Panc1 (cell line): ENCODE measurements around the gene OR2T27. TPM values are rescaled to one million over a fixed set of nuclear protein-coding genes. Genes with fewer than 3 reads are reported as not detected.
A peak's percentile ranks its signal among the peaks of the same experiment; 100 is the strongest.

Experiments
- ATAC-seq: fragments of 200-7000 bp; cut with Tn5 transposase; 2 replicates; pipeline ENCODE4 v1.9.1; 2020; ENCODE audit warnings: mild to moderate bottlenecking, moderate library complexity
- BruUV-seq: library from RNA; stranded (reverse); fragments of 400-500 nt; replicated peaks from 2 replicates; lab custom pipeline; 2021; lab: Mats Ljungman, UMichigan
- CTCF ChIA-PET: fragments of 300-600 bp; sonication (Branson Sonifier 250); formaldehyde crosslinking; loops from one replicate; lab custom pipeline; 2022; ENCODE audit warnings: antibody characterized with exemption; lab: Charles Lee
- POLR2A ChIA-PET: fragments of 300-600 bp; sonication (Branson Sonifier 250); formaldehyde crosslinking; loops from one replicate; lab custom pipeline; 2022; ENCODE audit warnings: antibody characterized with exemption; lab: Charles Lee
- DNase-seq: peaks from one replicate; pipeline ENCODE4 v3.0.0-alpha.2; 2010; ENCODE audit warnings: low read depth, low spot score
- H3K27ac ChIP-seq: 2 replicates; pipeline ENCODE4 v1.5.1; 2011; ENCODE audit warnings: mild to moderate bottlenecking, low read length, inconsistent platforms
- H3K27me3 ChIP-seq: fragments of 200-500 bp; sonication (Bioruptor generic); 2 replicates; pipeline ENCODE4 v1.6.0; 2014; ENCODE audit warnings: low read length, inconsistent platforms; ENCODE audit not compliant: control insufficient read depth, insufficient read depth
- H3K36me3 ChIP-seq: fragments of 200-500 bp; sonication (Bioruptor generic); 2 replicates; pipeline ENCODE4 v1.5.1; 2014; ENCODE audit warnings: inconsistent platforms, mild to moderate bottlenecking, low read length, moderate library complexity; ENCODE audit not compliant: control insufficient read depth, insufficient read depth
- H3K4me1 ChIP-seq: 2 replicates; pipeline ENCODE4 v1.5.1; 2011; ENCODE audit warnings: inconsistent platforms, mild to moderate bottlenecking, low read length, moderate library complexity; ENCODE audit not compliant: control insufficient read depth, insufficient read depth
- H3K4me3 ChIP-seq, 2 experiments: 2 replicates each; pipeline ENCODE4 v1.5.1; 2011 to 2012; ENCODE audit warnings: low read depth in 2 of 2, low read length in 2 of 2, mild to moderate bottlenecking in 2 of 2, inconsistent platforms in 1 of 2, moderate library complexity in 1 of 2
- H3K9me3 ChIP-seq: fragments of 200-500 bp; sonication (Bioruptor generic); 2 replicates; pipeline ENCODE4 v1.5.1; 2014; ENCODE audit warnings: low read depth, mild to moderate bottlenecking, inconsistent platforms, low read length, moderate library complexity; ENCODE audit not compliant: control insufficient read depth, insufficient read depth
- POLR2AphosphoS5 ChIP-seq: IDR thresholded peaks from 2 replicates; pipeline ENCODE4 v1.6.1; 2012; ENCODE audit warnings: mild to moderate bottlenecking, low read depth, low read length, moderate library complexity
- SIN3A ChIP-seq: IDR thresholded peaks from 2 replicates; pipeline ENCODE4 v1.6.1; 2012; ENCODE audit warnings: low read depth, mild to moderate bottlenecking, low read length, moderate library complexity, borderline replicate concordance; ENCODE audit not compliant: insufficient read depth
- TCF7L2 ChIP-seq: IDR thresholded peaks from 2 replicates; pipeline ENCODE4 v1.6.1; 2011; ENCODE audit warnings: mild to moderate bottlenecking, low read depth, low read length, inconsistent platforms
- in situ Hi-C: cut with HindIII; loops from 2 replicates; pipeline ENCODE4 v1.10.0; 2016; ENCODE audit warnings: low sequenced_read_pairs, low pct_unique_long_range_greater_than_20kb
- intact Hi-C: fragments of 100-400 bp; cut with micrococcal nuclease; formaldehyde crosslinking; loops from one replicate; pipeline ENCODE4 v1.10.0; 2022; ENCODE audit not compliant: unreplicated experiment
- total RNA-seq: library from RNA; stranded (reverse); gene quantifications from one replicate; pipeline ENCODE4 v1.2.1, GENCODE V29; 2021; ENCODE audit not compliant: unreplicated experiment
- TF ChIP-seq, protein P1 (sequence below): fragments of 450-650 bp; IDR thresholded peaks from 2 replicates; pipeline ENCODE4 v1.5.1; 2017; ENCODE audit warnings: mild to moderate bottlenecking
- TF ChIP-seq, protein P2 (sequence below), 2 experiments: IDR thresholded peaks; 2 replicates each; pipeline ENCODE4 v1.6.1; 2011 to 2012; ENCODE audit warnings: low read depth in 2 of 2, control low read depth in 1 of 2, low read length in 1 of 2, mild to moderate bottlenecking in 1 of 2, moderate library complexity in 1 of 2; ENCODE audit not compliant: insufficient read depth in 1 of 2

The OR2T27 gene
- total RNA-seq, 1 experiment from 2014 or later = not detected

DNA sequence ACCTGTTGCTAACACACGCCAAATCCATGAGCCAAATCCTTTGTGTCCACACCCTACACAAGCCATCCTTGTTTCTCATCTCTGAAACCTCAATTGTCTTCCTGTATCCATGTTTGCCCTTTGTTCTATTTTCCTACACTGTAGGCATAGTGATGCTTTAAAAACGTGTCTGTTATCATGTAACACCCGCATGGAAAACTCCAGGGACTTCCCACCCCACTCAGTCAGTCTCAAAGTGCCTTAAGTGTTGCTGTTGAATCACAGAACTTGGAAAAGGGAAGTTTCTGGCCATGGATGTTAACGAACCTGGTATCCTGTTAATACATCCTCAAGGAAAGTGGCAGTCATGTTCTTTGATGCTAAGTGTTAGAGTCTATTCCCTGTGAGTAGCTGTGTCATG is 30.2 kb downstream of the OR2T27 start:
- CTCF ChIA-PET = no interaction called here

DNA sequence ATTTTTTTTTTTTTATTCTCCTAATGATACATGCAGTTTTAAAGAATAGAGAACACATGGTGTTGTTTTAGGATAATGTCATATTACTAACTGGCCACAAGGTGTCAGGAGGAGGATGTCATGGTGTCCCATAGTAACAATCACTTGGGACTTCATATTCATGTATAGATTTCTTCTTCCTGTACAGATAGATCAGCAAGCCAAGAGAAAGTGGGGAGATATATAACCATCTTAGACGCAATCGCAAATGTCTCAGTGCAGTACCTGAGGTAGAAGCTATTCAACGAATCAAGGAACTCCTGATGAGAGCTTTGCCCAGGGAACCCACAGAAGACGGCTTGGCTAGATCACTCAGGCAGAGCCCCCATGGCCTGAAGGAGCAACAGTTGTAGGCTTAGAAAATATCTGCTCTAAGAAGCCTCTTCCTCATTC is 32.7 kb downstream of the OR2T27 start:
- H3K9me3 ChIP-seq = no peaks in the 10 kb centered on the region
- no TSS peak for BruUV-seq
- intact Hi-C loops (loop anchor here (1.0 to 10.0 kb wide), 3 partner anchors 65 to 938 kb away; no protein-coding TSS in a partner anchor), in situ Hi-C loops (no loop called here)
- no peaks in the 10 kb centered on the region for H3K4me1 ChIP-seq
- TF ChIP-seq SIN3A = no peak
- TF ChIP-seq, protein P1, sequence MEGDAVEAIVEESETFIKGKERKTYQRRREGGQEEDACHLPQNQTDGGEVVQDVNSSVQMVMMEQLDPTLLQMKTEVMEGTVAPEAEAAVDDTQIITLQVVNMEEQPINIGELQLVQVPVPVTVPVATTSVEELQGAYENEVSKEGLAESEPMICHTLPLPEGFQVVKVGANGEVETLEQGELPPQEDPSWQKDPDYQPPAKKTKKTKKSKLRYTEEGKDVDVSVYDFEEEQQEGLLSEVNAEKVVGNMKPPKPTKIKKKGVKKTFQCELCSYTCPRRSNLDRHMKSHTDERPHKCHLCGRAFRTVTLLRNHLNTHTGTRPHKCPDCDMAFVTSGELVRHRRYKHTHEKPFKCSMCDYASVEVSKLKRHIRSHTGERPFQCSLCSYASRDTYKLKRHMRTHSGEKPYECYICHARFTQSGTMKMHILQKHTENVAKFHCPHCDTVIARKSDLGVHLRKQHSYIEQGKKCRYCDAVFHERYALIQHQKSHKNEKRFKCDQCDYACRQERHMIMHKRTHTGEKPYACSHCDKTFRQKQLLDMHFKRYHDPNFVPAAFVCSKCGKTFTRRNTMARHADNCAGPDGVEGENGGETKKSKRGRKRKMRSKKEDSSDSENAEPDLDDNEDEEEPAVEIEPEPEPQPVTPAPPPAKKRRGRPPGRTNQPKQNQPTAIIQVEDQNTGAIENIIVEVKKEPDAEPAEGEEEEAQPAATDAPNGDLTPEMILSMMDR = peak; percentile 67
- TF ChIP-seq, protein P2, sequence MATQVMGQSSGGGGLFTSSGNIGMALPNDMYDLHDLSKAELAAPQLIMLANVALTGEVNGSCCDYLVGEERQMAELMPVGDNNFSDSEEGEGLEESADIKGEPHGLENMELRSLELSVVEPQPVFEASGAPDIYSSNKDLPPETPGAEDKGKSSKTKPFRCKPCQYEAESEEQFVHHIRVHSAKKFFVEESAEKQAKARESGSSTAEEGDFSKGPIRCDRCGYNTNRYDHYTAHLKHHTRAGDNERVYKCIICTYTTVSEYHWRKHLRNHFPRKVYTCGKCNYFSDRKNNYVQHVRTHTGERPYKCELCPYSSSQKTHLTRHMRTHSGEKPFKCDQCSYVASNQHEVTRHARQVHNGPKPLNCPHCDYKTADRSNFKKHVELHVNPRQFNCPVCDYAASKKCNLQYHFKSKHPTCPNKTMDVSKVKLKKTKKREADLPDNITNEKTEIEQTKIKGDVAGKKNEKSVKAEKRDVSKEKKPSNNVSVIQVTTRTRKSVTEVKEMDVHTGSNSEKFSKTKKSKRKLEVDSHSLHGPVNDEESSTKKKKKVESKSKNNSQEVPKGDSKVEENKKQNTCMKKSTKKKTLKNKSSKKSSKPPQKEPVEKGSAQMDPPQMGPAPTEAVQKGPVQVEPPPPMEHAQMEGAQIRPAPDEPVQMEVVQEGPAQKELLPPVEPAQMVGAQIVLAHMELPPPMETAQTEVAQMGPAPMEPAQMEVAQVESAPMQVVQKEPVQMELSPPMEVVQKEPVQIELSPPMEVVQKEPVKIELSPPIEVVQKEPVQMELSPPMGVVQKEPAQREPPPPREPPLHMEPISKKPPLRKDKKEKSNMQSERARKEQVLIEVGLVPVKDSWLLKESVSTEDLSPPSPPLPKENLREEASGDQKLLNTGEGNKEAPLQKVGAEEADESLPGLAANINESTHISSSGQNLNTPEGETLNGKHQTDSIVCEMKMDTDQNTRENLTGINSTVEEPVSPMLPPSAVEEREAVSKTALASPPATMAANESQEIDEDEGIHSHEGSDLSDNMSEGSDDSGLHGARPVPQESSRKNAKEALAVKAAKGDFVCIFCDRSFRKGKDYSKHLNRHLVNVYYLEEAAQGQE (IDR thresholded peaks at IDR 0.05; ENCODE audit: insufficient read depth in 1 of 2, low read depth in 2 of 2, low read length in 1 of 2) = no peak
- TF ChIP-seq POLR2AphosphoS5 = no peak
- no peak for TF ChIP-seq TCF7L2
- H3K36me3 ChIP-seq = no peaks in the 10 kb centered on the region
- DNase-seq (peak; percentile 10), ATAC-seq (peak; percentile 83)
- no peak overlapping the region for H3K27ac ChIP-seq
- H3K27me3 ChIP-seq = no peaks in the 10 kb centered on the region
- ChIA-PET CTCF (no interaction called here), POLR2A (no interaction called here)
- H3K4me3 ChIP-seq = no peak overlapping the region

More for the DNA sequence above, 30.2 kb downstream of the OR2T27 start:
- Histone ChIP-seq H3K27me3 (no peaks in the 10 kb centered on the region), H3K4me3 (no peak overlapping the region), H3K36me3 (no peaks in the 10 kb centered on the region), H3K27ac (no peak overlapping the region), H3K4me1 (no peaks in the 10 kb centered on the region), H3K9me3 (no peaks in the 10 kb centered on the region)
- in situ Hi-C loops = no loop called here
- intact Hi-C loops = loop anchor here (10.0 kb wide), 1 partner anchor 940 kb away; no protein-coding TSS in a partner anchor
- ATAC-seq = no peak
- no peak for DNase-seq
- BruUV-seq = no TSS peak
- TF ChIP-seq SIN3A (no peak), POLR2AphosphoS5 (no peak), TCF7L2 (no peak)
- TF ChIP-seq, protein P1 = no peak
- TF ChIP-seq, protein P2 (IDR thresholded peaks at IDR 0.05; ENCODE audit: insufficient read depth in 1 of 2, low read depth in 2 of 2, low read length in 1 of 2) = no peak
- POLR2A ChIA-PET = no interaction called here
